HEK293 (cell line): ENCODE results near the gene GOLGA1.
"Not testable (repeated sequence)": the region's sequence is repeated elsewhere in the genome, so short reads cannot be mapped to it uniquely, and the experiment has no call there.

Source experiments
- CTCF ChIA-PET: fragments of 350-600 bp; formaldehyde crosslinking; extraction: SDS; loops from one replicate; lab custom pipeline; 2021; ENCODE audit warnings: antibody characterized with exemption; lab: Yijun Ruan, JAX
- POLR2A ChIA-PET: fragments of 300-600 bp; formaldehyde crosslinking; extraction: SDS; loops from one replicate; lab custom pipeline; 2020; ENCODE audit warnings: antibody characterized with exemption, inconsistent platforms; lab: Yijun Ruan, JAX
- H3K27ac ChIP-seq: fragments of 200-500 bp; sonication (Bioruptor generic); 2 replicates; pipeline ENCODE4 v1.5.1; 2014; ENCODE audit warnings: low read depth, low read length, control low read depth, inconsistent platforms; ENCODE audit errors: extremely low read depth
- H3K36me3 ChIP-seq, 2 experiments: fragments of 200-500 bp in 1 of 2; sonication (Bioruptor generic) in 1 of 2; 1 replicate in 1 of 2; 2 replicates in 1 of 2; pipeline ENCODE4 v1.5.1; 2014 to 2017; ENCODE audit warnings: inconsistent platforms in 2 of 2, low read length in 2 of 2; ENCODE audit not compliant: control insufficient read depth in 2 of 2, insufficient read depth in 1 of 2
- H3K4me1 ChIP-seq: fragments of 200-500 bp; sonication (Bioruptor generic); 2 replicates; pipeline ENCODE4 v1.5.1; 2014; ENCODE audit warnings: mild to moderate bottlenecking, low read length, inconsistent platforms; ENCODE audit not compliant: control insufficient read depth, insufficient read depth
- H3K4me3 ChIP-seq: 2 replicates; pipeline ENCODE4 v1.5.1; 2011; ENCODE audit warnings: low read depth, mild to moderate bottlenecking, control low read depth, low read length, moderate library complexity
- H3K9me3 ChIP-seq: fragments of 200-500 bp; sonication (Bioruptor generic); 2 replicates; pipeline ENCODE4 v1.5.1; 2014; ENCODE audit warnings: low read depth, low read length, inconsistent platforms; ENCODE audit not compliant: control insufficient read depth, insufficient read depth
- ATF2 ChIP-seq: fragments of 450-650 bp; formaldehyde crosslinking; IDR thresholded peaks from 2 replicates; pipeline ENCODE4 v1.5.1; 2016; ENCODE audit warnings: missing biosample characterization, missing genetic modification characterization, low read depth
- FEZF1 ChIP-seq: fragments of 450-650 bp; formaldehyde crosslinking; IDR thresholded peaks from 2 replicates; pipeline ENCODE4 v1.5.1; 2016; ENCODE audit warnings: missing biosample characterization, missing genetic modification characterization
- HOXA7 ChIP-seq: sonication (generic); formaldehyde crosslinking; IDR thresholded peaks from 2 replicates; pipeline ENCODE4 v1.8.1; 2022; ENCODE audit warnings: missing genetic modification reagents, borderline replicate concordance
- KLF10 ChIP-seq: fragments of 450-650 bp; IDR thresholded peaks from 2 replicates; pipeline ENCODE4 v1.5.1; 2018; ENCODE audit warnings: missing biosample characterization, mild to moderate bottlenecking, missing genetic modification characterization
- ZNF10 ChIP-seq: fragments of 450-650 bp; formaldehyde crosslinking; IDR thresholded peaks from 2 replicates; pipeline ENCODE4 v1.5.1; 2017; ENCODE audit warnings: missing biosample characterization, missing genetic modification characterization
- ZNF19 ChIP-seq: fragments of 450-650 bp; formaldehyde crosslinking; IDR thresholded peaks from 2 replicates; pipeline ENCODE4; 2016; ENCODE audit warnings: missing biosample characterization, missing genetic modification characterization, low read depth
- ZNF211 ChIP-seq: fragments of 450-650 bp; formaldehyde crosslinking; IDR thresholded peaks from 2 replicates; pipeline ENCODE4 v1.5.1; 2016; ENCODE audit warnings: low read depth, missing biosample characterization, missing genetic modification characterization
- ZNF302 ChIP-seq: fragments of 450-650 bp; formaldehyde crosslinking; IDR thresholded peaks from 2 replicates; pipeline ENCODE4 v1.5.1; 2016; ENCODE audit warnings: missing biosample characterization, missing genetic modification characterization, low read depth
- ZNF404 ChIP-seq: fragments of 450-650 bp; formaldehyde crosslinking; IDR thresholded peaks from 2 replicates; pipeline ENCODE4 v1.5.1; 2017; ENCODE audit warnings: missing biosample characterization, missing genetic modification characterization
- ZNF426 ChIP-seq: fragments of 450-650 bp; formaldehyde crosslinking; IDR thresholded peaks from 2 replicates; pipeline ENCODE4 v1.5.1; 2017; ENCODE audit warnings: missing biosample characterization, missing genetic modification characterization, mild to moderate bottlenecking, inconsistent platforms, moderate library complexity
- ZNF473 ChIP-seq: fragments of 450-650 bp; formaldehyde crosslinking; IDR thresholded peaks from 2 replicates; pipeline ENCODE4 v1.5.1; 2017; ENCODE audit warnings: missing biosample characterization, missing genetic modification characterization
- ZNF510 ChIP-seq: fragments of 450-650 bp; formaldehyde crosslinking; IDR thresholded peaks from 2 replicates; pipeline ENCODE4 v1.5.1; 2018; ENCODE audit warnings: mild to moderate bottlenecking, missing genetic modification characterization, missing biosample characterization; ENCODE audit not compliant: insufficient replicate concordance
- ZNF548 ChIP-seq: fragments of 450-650 bp; formaldehyde crosslinking; IDR thresholded peaks from 2 replicates; pipeline ENCODE4 v1.5.1; 2016; ENCODE audit warnings: missing biosample characterization, missing genetic modification characterization
- ZNF660 ChIP-seq: fragments of 450-650 bp; IDR thresholded peaks from 2 replicates; pipeline ENCODE4 v1.5.1; 2018; ENCODE audit warnings: missing biosample characterization, mild to moderate bottlenecking, missing genetic modification characterization
- ZNF677 ChIP-seq: fragments of 450-650 bp; IDR thresholded peaks from 2 replicates; pipeline ENCODE4 v1.5.0; 2018; ENCODE audit warnings: missing biosample characterization, mild to moderate bottlenecking, missing genetic modification characterization, moderate library complexity
- ZNF701 ChIP-seq: fragments of 450-650 bp; formaldehyde crosslinking; IDR thresholded peaks from 2 replicates; pipeline ENCODE4 v1.5.1; 2016; ENCODE audit warnings: missing biosample characterization, missing genetic modification characterization
- ZNF707 ChIP-seq: fragments of 450-650 bp; formaldehyde crosslinking; IDR thresholded peaks from 2 replicates; pipeline ENCODE4 v1.5.1; 2016; ENCODE audit warnings: missing biosample characterization, missing genetic modification characterization
- ZNF843 ChIP-seq: fragments of 450-650 bp; formaldehyde crosslinking; IDR thresholded peaks from 2 replicates; pipeline ENCODE4 v1.5.1; 2016; ENCODE audit warnings: missing biosample characterization, missing genetic modification characterization
- TF ChIP-seq, protein P1 (sequence below): fragments of 450-650 bp; IDR thresholded peaks from 2 replicates; pipeline ENCODE4 v1.5.1; 2018; ENCODE audit warnings: missing biosample characterization, mild to moderate bottlenecking, missing genetic modification characterization
- TF ChIP-seq, protein P2 (sequence below): fragments of 450-650 bp; formaldehyde crosslinking; IDR thresholded peaks from 2 replicates; pipeline ENCODE4 v1.5.1; 2016; ENCODE audit warnings: missing biosample characterization, missing genetic modification characterization
- TF ChIP-seq, protein P3 (sequence below): fragments of 450-650 bp; formaldehyde crosslinking; IDR thresholded peaks from 2 replicates; pipeline ENCODE4 v1.5.1; 2016; ENCODE audit warnings: missing biosample characterization, missing genetic modification characterization

GOLGA1 gene

DNA sequence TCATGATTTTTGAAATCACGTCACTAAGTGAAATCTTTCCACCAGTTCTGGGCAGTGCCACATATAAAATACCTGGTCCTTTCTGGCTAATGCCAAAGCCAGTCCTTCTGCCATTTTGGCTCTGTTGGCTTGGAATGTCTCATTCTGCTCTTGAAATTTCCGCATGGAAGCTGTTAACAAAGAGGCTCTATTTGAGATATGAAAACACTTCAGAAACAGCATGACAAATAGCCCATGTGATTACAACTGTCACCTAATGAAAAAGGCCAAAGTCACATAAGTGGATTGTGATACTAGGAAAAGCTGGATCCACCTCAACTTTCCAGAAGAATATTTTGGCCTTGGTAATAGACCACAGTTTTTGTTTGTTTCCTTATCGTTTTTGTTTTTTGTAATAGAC lies 12.8 kb downstream of the GOLGA1 start:
- ChIA-PET CTCF (no interaction called here), POLR2A (no interaction called here)
- TF ChIP-seq ZNF843 (tag by site-specific recombination) (no peak), FEZF1 (tag by site-specific recombination) (no peak), ZNF660 (tag by site-specific recombination) (no peak), KLF10 (no peak), ZNF510 (no peak)
- TF ChIP-seq, protein P1, sequence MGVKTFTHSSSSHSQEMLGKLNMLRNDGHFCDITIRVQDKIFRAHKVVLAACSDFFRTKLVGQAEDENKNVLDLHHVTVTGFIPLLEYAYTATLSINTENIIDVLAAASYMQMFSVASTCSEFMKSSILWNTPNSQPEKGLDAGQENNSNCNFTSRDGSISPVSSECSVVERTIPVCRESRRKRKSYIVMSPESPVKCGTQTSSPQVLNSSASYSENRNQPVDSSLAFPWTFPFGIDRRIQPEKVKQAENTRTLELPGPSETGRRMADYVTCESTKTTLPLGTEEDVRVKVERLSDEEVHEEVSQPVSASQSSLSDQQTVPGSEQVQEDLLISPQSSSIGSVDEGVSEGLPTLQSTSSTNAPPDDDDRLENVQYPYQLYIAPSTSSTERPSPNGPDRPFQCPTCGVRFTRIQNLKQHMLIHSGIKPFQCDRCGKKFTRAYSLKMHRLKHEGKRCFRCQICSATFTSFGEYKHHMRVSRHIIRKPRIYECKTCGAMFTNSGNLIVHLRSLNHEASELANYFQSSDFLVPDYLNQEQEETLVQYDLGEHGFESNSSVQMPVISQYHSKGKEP (tag by site-specific recombination) = no peak
- TF ChIP-seq, protein P2, sequence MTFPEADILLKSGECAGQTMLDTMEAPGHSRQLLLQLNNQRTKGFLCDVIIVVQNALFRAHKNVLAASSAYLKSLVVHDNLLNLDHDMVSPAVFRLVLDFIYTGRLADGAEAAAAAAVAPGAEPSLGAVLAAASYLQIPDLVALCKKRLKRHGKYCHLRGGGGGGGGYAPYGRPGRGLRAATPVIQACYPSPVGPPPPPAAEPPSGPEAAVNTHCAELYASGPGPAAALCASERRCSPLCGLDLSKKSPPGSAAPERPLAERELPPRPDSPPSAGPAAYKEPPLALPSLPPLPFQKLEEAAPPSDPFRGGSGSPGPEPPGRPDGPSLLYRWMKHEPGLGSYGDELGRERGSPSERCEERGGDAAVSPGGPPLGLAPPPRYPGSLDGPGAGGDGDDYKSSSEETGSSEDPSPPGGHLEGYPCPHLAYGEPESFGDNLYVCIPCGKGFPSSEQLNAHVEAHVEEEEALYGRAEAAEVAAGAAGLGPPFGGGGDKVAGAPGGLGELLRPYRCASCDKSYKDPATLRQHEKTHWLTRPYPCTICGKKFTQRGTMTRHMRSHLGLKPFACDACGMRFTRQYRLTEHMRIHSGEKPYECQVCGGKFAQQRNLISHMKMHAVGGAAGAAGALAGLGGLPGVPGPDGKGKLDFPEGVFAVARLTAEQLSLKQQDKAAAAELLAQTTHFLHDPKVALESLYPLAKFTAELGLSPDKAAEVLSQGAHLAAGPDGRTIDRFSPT = no peak
- TF ChIP-seq, protein P3, sequence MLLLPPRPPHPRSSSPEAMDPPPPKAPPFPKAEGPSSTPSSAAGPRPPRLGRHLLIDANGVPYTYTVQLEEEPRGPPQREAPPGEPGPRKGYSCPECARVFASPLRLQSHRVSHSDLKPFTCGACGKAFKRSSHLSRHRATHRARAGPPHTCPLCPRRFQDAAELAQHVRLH (tag by site-specific recombination) = no peak
- Histone ChIP-seq H3K9me3 (no peaks in the 10 kb centered on the region), H3K36me3 (peaks cover 0 to 69% of the 10 kb centered on the region in 2 experiments), H3K4me1 (no peaks in the 10 kb centered on the region), H3K4me3 (no peak overlapping the region), H3K27ac (no peak overlapping the region)

- H3K4me3 ChIP-seq, H3K27ac ChIP-seq, CTCF ChIA-PET, H3K9me3 ChIP-seq, POLR2A ChIA-PET, H3K4me1 ChIP-seq: not testable (repeated sequence)
- H3K36me3 ChIP-seq = peaks cover 19 to 48% of the 10 kb centered on the region in 2 experiments; a peak in 2 of 3 replicates
- TF ChIP-seq ATF2 = peak; percentile 80
Measured at GRCh38 chr9:124920394-124920793, 20.5 kb downstream of the GOLGA1 start.

GRCh38 chr9:124914753-124915405 lies 26.0 kb downstream of the GOLGA1 start:
- ChIA-PET CTCF (interaction anchor here (0.6 to 0.9 kb wide), 2 partner anchors 21 to 107 kb away, joined by 4 to 6 read pairs; no protein-coding TSS in a partner anchor), POLR2A (no interaction called here)
- Histone ChIP-seq H3K27ac (no peak overlapping the region), H3K9me3 (no peaks in the 10 kb centered on the region), H3K36me3 (peaks cover 6 to 59% of the 10 kb centered on the region in 2 experiments; a peak in 2 of 3 replicates), H3K4me3 (no peak overlapping the region), H3K4me1 (no peaks in the 10 kb centered on the region)
- TF ChIP-seq ZNF707 (no peak), HOXA7 (CRISPR knock-in tag) (no peak), ZNF19 (tag by site-specific recombination) (no peak), ZNF404 (tag by site-specific recombination) (no peak), ZNF302 (tag by site-specific recombination) (no peak), ZNF677 (tag by site-specific recombination) (no peak), ZNF426 (tag by site-specific recombination) (no peak), ZNF10 (tag by site-specific recombination) (no peak), ZNF211 (tag by site-specific recombination) (no peak), ZNF473 (tag by site-specific recombination) (no peak), ZNF701 (tag by site-specific recombination) (no peak), ZNF548 (no peak)
